ENCODE measurements around the gene SERPINA3. TPM values are rescaled to one million over a fixed set of nuclear protein-coding genes. Genes with fewer than 3 reads are reported as not detected.

Gene SERPINA3
- total RNA-seq, 2 experiments from 2014 or later, result not detected

GRCh38 chr14:94670692-94671285, 58.6 kb downstream of the SERPINA3 start:
- H3K27me3 Mint-ChIP-seq, result peaks cover 7% of the 10 kb centered on the region
- H3K4me1 Mint-ChIP-seq, result no peaks in the 10 kb centered on the region
- H3K9me3 Mint-ChIP-seq, result no peaks in the 10 kb centered on the region
- POLR2A ChIA-PET, result no interaction called here
- CTCF ChIA-PET, result no interaction called here
- DNase-seq, result peak; percentile 7
- H3K27ac Mint-ChIP-seq, result no peak overlapping the region
- no peak overlapping the region for H3K4me3 Mint-ChIP-seq
- H3K36me3 Mint-ChIP-seq (ENCODE audit: low read depth), result no peaks in the 10 kb centered on the region

- Mint-ChIP-seq H3K4me3 (no peak overlapping the region), H3K4me1 (no peaks in the 10 kb centered on the region), H3K9me3 (no peaks in the 10 kb centered on the region), H3K36me3 (ENCODE audit: low read depth) (no peaks in the 10 kb centered on the region), H3K27ac (no peak overlapping the region), H3K27me3 (peaks cover 8% of the 10 kb centered on the region)
- ChIA-PET CTCF (no interaction called here), POLR2A (no interaction called here)
- no peak for DNase-seq
Measured at GRCh38 chr14:94671870-94672444, 59.8 kb downstream of the SERPINA3 start.

- ChIA-PET CTCF (no interaction called here), POLR2A (no interaction called here)
- H3K27me3 Mint-ChIP-seq, result peaks cover 5% of the 10 kb centered on the region
- no peaks in the 10 kb centered on the region for H3K4me1 Mint-ChIP-seq
- no peak overlapping the region for H3K27ac Mint-ChIP-seq
- H3K36me3 Mint-ChIP-seq (ENCODE audit: low read depth), result no peaks in the 10 kb centered on the region
- H3K4me3 Mint-ChIP-seq, result no peak overlapping the region
- H3K9me3 Mint-ChIP-seq, result no peaks in the 10 kb centered on the region
- peak; percentile 3 for DNase-seq
Measured at GRCh38 chr14:94673071-94673470, 60.9 kb downstream of the SERPINA3 start.

Other genes with a start within 250 kb of the SERPINA3 start
- not detected for gene SERPINA2, start 245.7 kb upstream of the SERPINA3 start, total RNA-seq
- under 1 TPM; 0.43 to 0.53 TPM for gene SERPINA1, start 223.8 kb upstream of the SERPINA3 start, total RNA-seq
- not detected for gene SERPINA11, start 159.6 kb upstream of the SERPINA3 start, total RNA-seq
- gene SERPINA9, start 136.2 kb upstream of the SERPINA3 start, total RNA-seq, result not detected
- not detected for gene SERPINA12, start 102.9 kb upstream of the SERPINA3 start, total RNA-seq
- not detected for gene SERPINA4, start 50.9 kb upstream of the SERPINA3 start, total RNA-seq
- gene SERPINA5, start 31.0 kb upstream of the SERPINA3 start, total RNA-seq, result not detected
- gene GSC, start 157.7 kb downstream of the SERPINA3 start, total RNA-seq, result not detected